SK-N-SH (cell line): ENCODE data around the gene SAMD1. TPM values are rescaled to one million over a fixed set of nuclear protein-coding genes. Genes with fewer than 3 reads are reported as not detected.

Experiments used
- CTCF ChIA-PET: fragments of 300-600, 350-600 bp; formaldehyde crosslinking; extraction: SDS; loops from one replicate; lab custom pipeline; 2021; lab: Yijun Ruan, JAX
- POLR2A ChIA-PET: fragments of 350-600 bp; sonication (Branson Sonifier 250); formaldehyde crosslinking; extraction: SDS; loops from one replicate; lab custom pipeline; 2020; ENCODE audit warnings: antibody characterized with exemption, inconsistent platforms; lab: Yijun Ruan, JAX
- DNase-seq: peaks from one replicate; pipeline ENCODE4 v3.0.0; 2012
- H2AFZ ChIP-seq: fragments of 200-600 bp; sonication (generic); 2 replicates; pipeline ENCODE4 v1.8.1; 2016; ENCODE audit warnings: antibody characterized with exemption, mild to moderate bottlenecking, low read depth
- H3F3A ChIP-seq: fragments of 200-600 bp; sonication (generic); replicated peaks from 2 replicates; pipeline ENCODE3; 2016; ENCODE audit warnings: antibody characterized with exemption, mild to moderate bottlenecking; ENCODE audit not compliant: insufficient read depth
- H3K27ac ChIP-seq, 2 experiments: fragments of 200-500 bp in 1 of 2; fragments of 200-600 bp in 1 of 2; sonication (Bioruptor generic) in 1 of 2; sonication (generic), shearing (Covaris generic) in 1 of 2; 2 replicates each; pipeline versions ENCODE4 v1.5.1 to v1.6.1; 2014 to 2016; ENCODE audit warnings: low read depth in 2 of 2, inconsistent platforms in 1 of 2, low read length in 1 of 2, mild to moderate bottlenecking in 1 of 2, mixed read lengths in 1 of 2
- H3K27me3 ChIP-seq: fragments of 200-600 bp; sonication (generic), shearing (Covaris generic); 2 replicates; pipeline ENCODE4 v1.6.1; 2016; ENCODE audit warnings: mixed run types; ENCODE audit not compliant: insufficient read depth
- H3K36me3 ChIP-seq, 2 experiments: fragments of 200-500 bp in 1 of 2; fragments of 200-600 bp in 1 of 2; sonication (Bioruptor generic) in 1 of 2; sonication (generic) in 1 of 2; replicated peaks in 1 of 2; 2 replicates each; pipeline versions ENCODE3 to v1.5.1; 2014 to 2016; ENCODE audit warnings: low read length in 1 of 2, mild to moderate bottlenecking in 1 of 2; ENCODE audit not compliant: insufficient read depth in 2 of 2, control insufficient read depth in 1 of 2
- H3K4me1 ChIP-seq, 2 experiments: fragments of 200-500 bp in 1 of 2; fragments of 200-600 bp in 1 of 2; sonication (Bioruptor generic) in 1 of 2; sonication (generic), shearing (Covaris generic) in 1 of 2; 2 replicates each; pipeline versions ENCODE4 v1.5.1 to v1.6.1; 2014 to 2016; ENCODE audit warnings: low read depth in 1 of 2, low read length in 1 of 2, mixed run types in 1 of 2; ENCODE audit not compliant: insufficient read depth in 2 of 2, control insufficient read depth in 1 of 2
- H3K4me2 ChIP-seq: fragments of 200-600 bp; sonication (generic), shearing (Covaris generic); 2 replicates; pipeline ENCODE4 v1.6.1; 2017; ENCODE audit warnings: mixed run types
- H3K4me3 ChIP-seq, 2 experiments: fragments of 200-500 bp in 1 of 2; fragments of 200-600 bp in 1 of 2; sonication (Bioruptor generic) in 1 of 2; sonication (generic), shearing (Covaris generic) in 1 of 2; 2 replicates each; pipeline versions ENCODE4 v1.5.1 to v1.8.1; 2014 to 2016; ENCODE audit warnings: low read depth in 2 of 2, inconsistent platforms in 1 of 2, low read length in 1 of 2, mild to moderate bottlenecking in 1 of 2, mixed read lengths in 1 of 2, moderate library complexity in 1 of 2
- H3K79me2 ChIP-seq: fragments of 200-600 bp; sonication (generic); 2 replicates; pipeline ENCODE4 v1.8.1; 2017; ENCODE audit warnings: mild to moderate bottlenecking; ENCODE audit not compliant: insufficient read depth
- H3K9ac ChIP-seq: fragments of 200-600 bp; sonication (generic); 2 replicates; pipeline ENCODE4 v1.6.1; 2017; ENCODE audit warnings: mixed run types
- H3K9me2 ChIP-seq: fragments of 200-600 bp; sonication (generic); 2 replicates; pipeline ENCODE4 v1.6.1; 2017; ENCODE audit warnings: mixed run types
- H3K9me3 ChIP-seq: fragments of 200-600 bp; sonication (generic); 2 replicates; pipeline ENCODE4 v1.6.1; 2017; ENCODE audit warnings: mixed run types, mild to moderate bottlenecking, moderate library complexity
- H4K20me1 ChIP-seq: fragments of 200-600 bp; sonication (generic); 2 replicates; pipeline ENCODE4 v1.6.1; 2017; ENCODE audit warnings: mild to moderate bottlenecking, mixed run types; ENCODE audit not compliant: insufficient read depth
- ELF1 ChIP-seq: IDR thresholded peaks from 2 replicates; pipeline ENCODE4 v1.4.0; 2012
- EP300 ChIP-seq, 2 experiments: IDR thresholded peaks; 2 replicates each; pipeline versions ENCODE4 v1.4.0 to v1.6.1; 2012; ENCODE audit warnings: borderline replicate concordance in 1 of 2, low read depth in 1 of 2, low read length in 1 of 2
- EZH2phosphoT487 ChIP-seq: fragments of 200-600 bp; sonication (generic); IDR thresholded peaks from 2 replicates; pipeline ENCODE4 v1.6.1; 2017; ENCODE audit warnings: low read depth, mixed run types, mild to moderate bottlenecking, antibody characterized with exemption, moderate library complexity, borderline replicate concordance
- FOSL2 ChIP-seq: IDR thresholded peaks from 2 replicates; pipeline ENCODE4 v1.4.0; 2012; ENCODE audit warnings: low read depth, mild to moderate bottlenecking, moderate library complexity, borderline replicate concordance
- FOXM1 ChIP-seq: IDR thresholded peaks from 2 replicates; pipeline ENCODE4 v1.4.0; 2012; ENCODE audit warnings: low read depth, mild to moderate bottlenecking
- MEF2A ChIP-seq: IDR thresholded peaks from 2 replicates; pipeline ENCODE4 v1.4.0; 2012; ENCODE audit warnings: low read depth, borderline replicate concordance
- NRF1 ChIP-seq: IDR thresholded peaks from 2 replicates; pipeline ENCODE4 v1.6.1; 2012; ENCODE audit warnings: low read depth, mild to moderate bottlenecking, low read length
- RFX5 ChIP-seq: IDR thresholded peaks from 2 replicates; pipeline ENCODE4 v1.6.1; 2012; ENCODE audit warnings: mild to moderate bottlenecking, improper control_type of control experiment, low read length
- SIN3A ChIP-seq: IDR thresholded peaks from 2 replicates; pipeline ENCODE4 v1.6.1; 2012; ENCODE audit warnings: low read depth, mild to moderate bottlenecking, low read length, moderate library complexity, borderline replicate concordance
- TEAD4 ChIP-seq: IDR thresholded peaks from 2 replicates; pipeline ENCODE4 v1.4.0; 2012; ENCODE audit warnings: mild to moderate bottlenecking, borderline replicate concordance; ENCODE audit not compliant: insufficient read depth
- whole genome bisulfite sequencing: methylation state at CpG from one replicate; pipeline ENCODE4 v1.1.6; 2017; ENCODE audit warnings: low lambda C conversion rate; 5-methylcytosine and 5-hydroxymethylcytosine counted together
- polyA plus RNA-seq, 3 experiments: library from polyadenylated mRNA; depleted of rRNA; stranded (reverse); fragments of >200 nt; gene quantifications; 2 replicates each; pipeline ENCODE4 v1.2.3, GENCODE V29; 2012
- TF ChIP-seq, protein P1 (sequence below): fragments of 150-350 bp; IDR thresholded peaks from 2 replicates; pipeline ENCODE4 v1.6.1; 2016; ENCODE audit warnings: mild to moderate bottlenecking, low read depth, low read length
- TF ChIP-seq, protein P2 (sequence below): IDR thresholded peaks from 2 replicates; pipeline ENCODE4 v1.6.1; 2012; ENCODE audit warnings: mild to moderate bottlenecking, low read depth, low read length, moderate library complexity

Gene SAMD1
- polyA plus RNA-seq, 1 of the 3 experiments (the other 2 are of a cell fraction) = 19.0 TPM

DNA sequence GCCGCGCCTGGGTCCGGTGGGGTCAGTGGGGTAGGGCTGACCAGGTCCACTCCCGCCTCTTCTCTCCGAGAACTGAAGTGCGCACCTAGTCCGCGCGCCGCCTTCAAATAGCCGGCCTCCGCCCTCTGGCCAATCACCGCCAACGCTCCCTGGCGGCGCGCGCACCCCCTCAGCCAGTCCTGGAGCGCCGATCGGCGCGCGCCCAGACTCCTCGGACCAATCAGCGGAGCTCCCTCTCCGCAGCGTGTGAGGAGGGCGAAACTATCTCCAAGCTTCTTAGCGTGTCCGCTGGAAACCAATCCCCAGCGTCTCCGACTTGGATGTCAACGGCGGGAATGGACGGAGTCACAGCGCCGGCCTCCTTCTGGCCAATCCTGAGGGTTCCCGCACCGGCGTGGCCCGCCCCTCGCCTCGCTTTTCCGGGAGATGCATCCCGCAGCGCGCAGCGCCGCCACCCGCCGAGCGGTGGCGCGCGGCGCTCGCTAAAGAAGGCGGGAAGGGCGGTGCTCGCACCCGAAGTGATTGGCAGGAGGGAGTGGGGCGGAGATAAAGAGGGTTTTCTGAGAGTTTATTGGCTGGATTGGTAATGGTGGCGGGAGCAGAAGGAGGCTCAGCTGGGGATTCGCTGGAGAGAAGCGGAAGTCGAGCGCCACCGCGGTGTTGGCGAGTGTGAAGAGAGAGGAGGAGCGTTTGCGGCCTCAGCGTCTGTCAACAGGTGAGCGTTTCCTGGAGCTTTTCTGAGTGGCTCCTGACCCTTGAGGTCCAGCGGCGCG, 46.1 kb upstream of the SAMD1 start, which contains the start of gene ASF1B (continued):
- TF ChIP-seq TEAD4 (no peak), MEF2A (no peak), SIN3A (peak; percentile 95), RFX5 (peak; percentile 87), EZH2phosphoT487 (no peak), FOXM1 (0 out of 2 replicates have a peak, but pooled peaks have one; percentile 7), FOSL2 (no peak), EP300 (IDR thresholded peaks at IDR 0.05; ENCODE audit: borderline replicate concordance in 1 of 2, low read depth in 1 of 2, low read length in 1 of 2) (no peak), NRF1 (peak; percentile 40)
- TF ChIP-seq, protein P1, sequence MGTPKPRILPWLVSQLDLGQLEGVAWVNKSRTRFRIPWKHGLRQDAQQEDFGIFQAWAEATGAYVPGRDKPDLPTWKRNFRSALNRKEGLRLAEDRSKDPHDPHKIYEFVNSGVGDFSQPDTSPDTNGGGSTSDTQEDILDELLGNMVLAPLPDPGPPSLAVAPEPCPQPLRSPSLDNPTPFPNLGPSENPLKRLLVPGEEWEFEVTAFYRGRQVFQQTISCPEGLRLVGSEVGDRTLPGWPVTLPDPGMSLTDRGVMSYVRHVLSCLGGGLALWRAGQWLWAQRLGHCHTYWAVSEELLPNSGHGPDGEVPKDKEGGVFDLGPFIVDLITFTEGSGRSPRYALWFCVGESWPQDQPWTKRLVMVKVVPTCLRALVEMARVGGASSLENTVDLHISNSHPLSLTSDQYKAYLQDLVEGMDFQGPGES = peak; percentile 73

DNA sequence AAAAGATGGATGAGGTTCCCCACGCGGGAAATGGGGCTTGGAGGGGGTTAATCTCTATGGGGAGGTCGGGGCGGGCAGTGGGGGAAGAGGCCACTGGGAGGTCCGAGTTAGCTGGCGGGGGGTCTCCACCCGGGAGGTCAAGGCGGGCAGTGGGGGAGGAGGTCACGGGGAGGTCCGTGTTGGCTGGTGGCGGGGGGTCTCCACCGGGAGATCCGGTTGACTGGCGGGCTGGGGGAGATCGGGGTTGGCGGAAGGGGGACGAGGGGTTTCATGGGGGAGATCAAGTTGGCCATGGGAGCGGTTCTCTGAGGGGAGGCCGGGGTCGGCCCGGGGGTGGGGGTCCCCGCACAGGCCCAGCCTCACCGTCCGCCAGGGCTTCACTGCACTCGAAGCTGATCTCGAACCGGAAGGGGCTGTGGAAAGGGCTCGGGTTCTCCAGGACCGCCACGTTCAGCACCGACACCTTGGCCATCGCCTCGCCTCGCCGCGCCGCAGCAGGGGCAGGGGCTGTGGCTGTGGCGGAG, 45.5 kb upstream of the SAMD1 start:
- TF ChIP-seq, protein P2, sequence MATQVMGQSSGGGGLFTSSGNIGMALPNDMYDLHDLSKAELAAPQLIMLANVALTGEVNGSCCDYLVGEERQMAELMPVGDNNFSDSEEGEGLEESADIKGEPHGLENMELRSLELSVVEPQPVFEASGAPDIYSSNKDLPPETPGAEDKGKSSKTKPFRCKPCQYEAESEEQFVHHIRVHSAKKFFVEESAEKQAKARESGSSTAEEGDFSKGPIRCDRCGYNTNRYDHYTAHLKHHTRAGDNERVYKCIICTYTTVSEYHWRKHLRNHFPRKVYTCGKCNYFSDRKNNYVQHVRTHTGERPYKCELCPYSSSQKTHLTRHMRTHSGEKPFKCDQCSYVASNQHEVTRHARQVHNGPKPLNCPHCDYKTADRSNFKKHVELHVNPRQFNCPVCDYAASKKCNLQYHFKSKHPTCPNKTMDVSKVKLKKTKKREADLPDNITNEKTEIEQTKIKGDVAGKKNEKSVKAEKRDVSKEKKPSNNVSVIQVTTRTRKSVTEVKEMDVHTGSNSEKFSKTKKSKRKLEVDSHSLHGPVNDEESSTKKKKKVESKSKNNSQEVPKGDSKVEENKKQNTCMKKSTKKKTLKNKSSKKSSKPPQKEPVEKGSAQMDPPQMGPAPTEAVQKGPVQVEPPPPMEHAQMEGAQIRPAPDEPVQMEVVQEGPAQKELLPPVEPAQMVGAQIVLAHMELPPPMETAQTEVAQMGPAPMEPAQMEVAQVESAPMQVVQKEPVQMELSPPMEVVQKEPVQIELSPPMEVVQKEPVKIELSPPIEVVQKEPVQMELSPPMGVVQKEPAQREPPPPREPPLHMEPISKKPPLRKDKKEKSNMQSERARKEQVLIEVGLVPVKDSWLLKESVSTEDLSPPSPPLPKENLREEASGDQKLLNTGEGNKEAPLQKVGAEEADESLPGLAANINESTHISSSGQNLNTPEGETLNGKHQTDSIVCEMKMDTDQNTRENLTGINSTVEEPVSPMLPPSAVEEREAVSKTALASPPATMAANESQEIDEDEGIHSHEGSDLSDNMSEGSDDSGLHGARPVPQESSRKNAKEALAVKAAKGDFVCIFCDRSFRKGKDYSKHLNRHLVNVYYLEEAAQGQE = no peak
- TF ChIP-seq ELF1 = no peak
- TF ChIP-seq MEF2A = no peak
- CTCF ChIA-PET = interaction anchor here (0.6 to 18.9 kb wide), 50 partner anchors 10 to 346 kb away, joined by 3 to 256 read pairs (median 5); partner anchors contain the start of genes ADGRE5, NANOS3, PALM3 and PRKACA
- Histone ChIP-seq H3K27ac (peak overlapping the region in 1 of 2 experiments; percentile 14; a peak in 1 of 4 replicates), H3K79me2 (peaks cover 40% of the 10 kb centered on the region), H3K9ac (peak overlapping the region; percentile 73), H3K4me1 (peaks cover 0 to 7% of the 10 kb centered on the region in 2 experiments; a peak in 2 of 4 replicates), H3K27me3 (no peaks in the 10 kb centered on the region), H3K4me3 (peak overlapping the region; percentile 68 to 89), H3F3A (peaks cover 22% of the 10 kb centered on the region), H2AFZ (peak overlapping the region; percentile 91), H3K9me2 (no peaks in the 10 kb centered on the region), H3K4me2 (peak overlapping the region; percentile 85), H4K20me1 (no peaks in the 10 kb centered on the region), H3K9me3 (no peaks in the 10 kb centered on the region), H3K36me3 (no peaks in the 10 kb centered on the region)
- POLR2A ChIA-PET = interaction anchor here (0.6 to 3.1 kb wide), 10 partner anchors 13 to 382 kb away, joined by 3 to 13 read pairs (median 3); partner anchors contain the start of genes DNAJB1 and PRKACA
- under 1% methylated on average over 31 of the region's 38 CpGs for WGBS
- DNase-seq = no peak
